ENCODE measurements around the gene PLXNA4. TPM values are rescaled to one million over a fixed set of nuclear protein-coding genes. Genes with fewer than 3 reads are reported as not detected.

PLXNA4 gene
- total and polyA plus RNA-seq, 2 experiments from 2014 or later: 1.9 to 4.8 TPM

DNA sequence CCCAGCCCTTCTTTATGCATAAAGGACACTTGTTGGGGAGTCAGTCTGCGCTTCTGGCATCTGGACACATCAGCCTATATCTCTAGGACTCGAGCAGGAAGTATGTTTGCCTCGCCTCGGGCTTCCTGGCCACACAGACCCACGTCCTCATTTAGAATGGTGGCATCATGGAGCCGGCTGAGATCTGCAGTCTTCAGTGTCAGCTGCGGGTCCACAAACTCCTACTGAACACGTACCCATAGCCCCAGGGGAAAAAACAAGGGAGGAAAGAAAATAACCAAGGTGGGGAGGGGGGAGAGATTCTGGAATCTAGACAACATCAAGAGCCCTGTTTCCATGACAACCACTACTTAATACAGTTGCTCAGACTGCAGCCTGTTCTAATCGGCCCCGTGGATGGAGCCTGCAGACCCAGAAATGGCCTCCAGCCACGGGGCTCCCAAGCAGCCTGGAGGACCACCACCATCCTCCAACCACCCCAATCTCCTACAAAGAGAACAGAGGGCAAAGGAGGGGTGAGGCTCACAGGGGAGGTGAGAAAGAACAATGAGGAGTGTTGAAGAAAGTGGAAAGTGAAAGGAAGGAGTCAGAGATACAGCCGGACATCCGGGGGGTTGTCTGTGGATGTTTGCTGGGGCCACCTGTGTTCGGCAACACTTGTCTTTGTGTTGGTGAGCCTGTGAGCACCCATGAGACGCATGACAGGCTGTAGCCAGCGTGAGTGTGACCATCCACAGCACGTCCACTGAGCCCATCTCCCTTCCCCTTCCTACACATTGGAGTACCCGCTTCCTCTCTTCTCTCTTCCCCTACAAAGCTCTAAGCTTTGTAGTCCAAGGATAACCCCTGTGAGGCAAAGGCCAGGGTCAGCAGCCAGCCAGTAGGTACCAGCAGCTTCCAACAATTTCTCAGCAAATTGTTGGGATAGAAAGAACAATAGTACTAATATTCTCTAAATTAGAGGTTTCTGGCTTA is 141.0 kb downstream of the PLXNA4 start:
- Histone ChIP-seq H3K4me2 (no peak overlapping the region), H3K27me3 (peaks cover 5% of the 10 kb centered on the region), H3K9me3 (ENCODE audit: low read depth) (no peaks in the 10 kb centered on the region), H3K79me2 (no peaks in the 10 kb centered on the region), H4K20me1 (ENCODE audit: insufficient read depth, poor library complexity, severe bottlenecking) (no peaks in the 10 kb centered on the region), H3K9me2 (replicated peaks; ENCODE audit: insufficient read depth) (no peaks in the 10 kb centered on the region), H3K27ac (no peak overlapping the region), H3K36me3 (replicated peaks; ENCODE audit: insufficient read depth, low read depth) (no peaks in the 10 kb centered on the region), H3K4me3 (no peak overlapping the region), H2AFZ (no peak overlapping the region), H3K4me1 (ENCODE audit: insufficient read depth) (no peaks in the 10 kb centered on the region)
- DNase-seq (ENCODE audit: low spot score): no peak
- TF ChIP-seq, protein P1, sequence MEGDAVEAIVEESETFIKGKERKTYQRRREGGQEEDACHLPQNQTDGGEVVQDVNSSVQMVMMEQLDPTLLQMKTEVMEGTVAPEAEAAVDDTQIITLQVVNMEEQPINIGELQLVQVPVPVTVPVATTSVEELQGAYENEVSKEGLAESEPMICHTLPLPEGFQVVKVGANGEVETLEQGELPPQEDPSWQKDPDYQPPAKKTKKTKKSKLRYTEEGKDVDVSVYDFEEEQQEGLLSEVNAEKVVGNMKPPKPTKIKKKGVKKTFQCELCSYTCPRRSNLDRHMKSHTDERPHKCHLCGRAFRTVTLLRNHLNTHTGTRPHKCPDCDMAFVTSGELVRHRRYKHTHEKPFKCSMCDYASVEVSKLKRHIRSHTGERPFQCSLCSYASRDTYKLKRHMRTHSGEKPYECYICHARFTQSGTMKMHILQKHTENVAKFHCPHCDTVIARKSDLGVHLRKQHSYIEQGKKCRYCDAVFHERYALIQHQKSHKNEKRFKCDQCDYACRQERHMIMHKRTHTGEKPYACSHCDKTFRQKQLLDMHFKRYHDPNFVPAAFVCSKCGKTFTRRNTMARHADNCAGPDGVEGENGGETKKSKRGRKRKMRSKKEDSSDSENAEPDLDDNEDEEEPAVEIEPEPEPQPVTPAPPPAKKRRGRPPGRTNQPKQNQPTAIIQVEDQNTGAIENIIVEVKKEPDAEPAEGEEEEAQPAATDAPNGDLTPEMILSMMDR (IDR thresholded peaks at IDR 0.05; ENCODE audit: poor library complexity): no peak
- no peak for TF ChIP-seq EZH2 (IDR thresholded peaks at IDR 0.05; ENCODE audit: borderline replicate concordance)
- no peak for TF ChIP-seq EZH2phosphoT487 (IDR thresholded peaks at IDR 0.05; ENCODE audit: low read depth, severe bottlenecking, unreplicated experiment)
- WGBS (ENCODE audit: low lambda C conversion rate, missing lambda C conversion rate): 74% methylated on average over 18 of the region's 18 CpGs

DNA sequence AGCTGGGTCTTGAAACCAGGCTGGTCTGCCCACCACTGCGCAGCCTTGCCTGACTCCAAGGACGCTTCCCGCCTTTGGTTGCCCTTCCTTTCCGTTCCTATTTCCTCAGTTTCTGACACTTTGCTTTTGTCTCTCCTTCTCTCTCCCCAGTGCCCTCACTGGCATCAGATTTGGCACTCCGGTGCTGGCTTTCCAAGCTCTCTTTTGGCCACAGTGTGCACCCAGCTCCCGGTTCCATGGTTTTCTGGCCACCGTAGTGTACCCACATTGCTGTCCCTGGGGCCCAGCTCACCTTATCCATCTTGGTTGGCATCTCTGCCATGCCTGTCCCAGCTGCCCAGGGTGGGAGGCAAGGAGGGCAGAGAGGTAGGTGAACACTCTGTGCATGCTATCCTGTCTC is 142.2 kb downstream of the PLXNA4 start:
- H4K20me1 ChIP-seq (ENCODE audit: insufficient read depth, poor library complexity, severe bottlenecking): no peaks in the 10 kb centered on the region
- no peak for TF ChIP-seq EZH2phosphoT487 (IDR thresholded peaks at IDR 0.05; ENCODE audit: low read depth, severe bottlenecking, unreplicated experiment)
- TF ChIP-seq, protein P1 (IDR thresholded peaks at IDR 0.05; ENCODE audit: poor library complexity): no peak
- TF ChIP-seq EZH2 (IDR thresholded peaks at IDR 0.05; ENCODE audit: borderline replicate concordance): no peak
- H3K4me1 ChIP-seq (ENCODE audit: insufficient read depth): no peaks in the 10 kb centered on the region
- no peak overlapping the region for H3K4me3 ChIP-seq
- H3K27ac ChIP-seq: no peak overlapping the region
- H3K36me3 ChIP-seq (replicated peaks; ENCODE audit: insufficient read depth, low read depth): no peaks in the 10 kb centered on the region
- no peaks in the 10 kb centered on the region for H3K9me2 ChIP-seq (replicated peaks; ENCODE audit: insufficient read depth)
- no peaks in the 10 kb centered on the region for H3K9me3 ChIP-seq (ENCODE audit: low read depth)
- WGBS (ENCODE audit: low lambda C conversion rate, missing lambda C conversion rate): 97% methylated on average over 7 of the region's 7 CpGs
- DNase-seq (ENCODE audit: low spot score): no peak
- no peak overlapping the region for H3K4me2 ChIP-seq
- H3K27me3 ChIP-seq: peaks cover 5% of the 10 kb centered on the region
- no peaks in the 10 kb centered on the region for H3K79me2 ChIP-seq
- H2AFZ ChIP-seq: no peak overlapping the region

DNA sequence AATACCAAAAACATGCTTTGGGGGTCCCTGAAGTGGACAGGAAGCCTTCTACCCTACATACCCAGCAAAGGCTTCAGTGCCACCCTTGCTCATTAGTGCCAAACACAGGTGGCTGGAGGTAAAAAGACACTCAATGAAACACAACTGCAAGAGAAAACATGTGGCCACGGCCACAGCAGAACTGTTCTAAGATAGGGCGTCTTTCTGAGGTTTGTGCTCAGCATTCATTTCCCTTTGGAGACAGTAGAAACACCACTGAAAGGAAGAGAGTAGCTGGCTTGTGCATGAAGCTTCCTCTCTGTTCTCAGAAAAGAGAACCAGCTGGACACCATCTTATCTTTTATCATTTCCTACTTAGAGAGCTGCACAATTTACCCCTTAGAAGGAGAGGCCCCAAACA is 143.0 kb downstream of the PLXNA4 start:
- Histone ChIP-seq H3K27ac (no peak overlapping the region), H2AFZ (no peak overlapping the region), H3K36me3 (replicated peaks; ENCODE audit: insufficient read depth, low read depth) (no peaks in the 10 kb centered on the region), H3K4me2 (no peak overlapping the region), H3K9me2 (replicated peaks; ENCODE audit: insufficient read depth) (no peaks in the 10 kb centered on the region), H3K4me1 (ENCODE audit: insufficient read depth) (no peaks in the 10 kb centered on the region), H3K79me2 (no peaks in the 10 kb centered on the region), H3K9me3 (ENCODE audit: low read depth) (no peaks in the 10 kb centered on the region), H3K4me3 (no peak overlapping the region), H3K27me3 (peaks cover 5% of the 10 kb centered on the region), H4K20me1 (ENCODE audit: insufficient read depth, poor library complexity, severe bottlenecking) (no peaks in the 10 kb centered on the region)
- no peak for DNase-seq (ENCODE audit: low spot score)
- 85% methylated on average over 2 of the region's 2 CpGs for WGBS (ENCODE audit: low lambda C conversion rate, missing lambda C conversion rate)
- TF ChIP-seq, protein P1 (IDR thresholded peaks at IDR 0.05; ENCODE audit: poor library complexity): no peak
- TF ChIP-seq EZH2phosphoT487 (IDR thresholded peaks at IDR 0.05; ENCODE audit: low read depth, severe bottlenecking, unreplicated experiment) (no peak), EZH2 (IDR thresholded peaks at IDR 0.05; ENCODE audit: borderline replicate concordance) (no peak)

All from hepatocyte (in vitro differentiated cells).